ENCODE results near the gene ABHD8.
"Not testable (repeated sequence)": the region's sequence is repeated elsewhere in the genome, so short reads cannot be mapped to it uniquely, and the experiment has no call there.

The ABHD8 gene

DNA sequence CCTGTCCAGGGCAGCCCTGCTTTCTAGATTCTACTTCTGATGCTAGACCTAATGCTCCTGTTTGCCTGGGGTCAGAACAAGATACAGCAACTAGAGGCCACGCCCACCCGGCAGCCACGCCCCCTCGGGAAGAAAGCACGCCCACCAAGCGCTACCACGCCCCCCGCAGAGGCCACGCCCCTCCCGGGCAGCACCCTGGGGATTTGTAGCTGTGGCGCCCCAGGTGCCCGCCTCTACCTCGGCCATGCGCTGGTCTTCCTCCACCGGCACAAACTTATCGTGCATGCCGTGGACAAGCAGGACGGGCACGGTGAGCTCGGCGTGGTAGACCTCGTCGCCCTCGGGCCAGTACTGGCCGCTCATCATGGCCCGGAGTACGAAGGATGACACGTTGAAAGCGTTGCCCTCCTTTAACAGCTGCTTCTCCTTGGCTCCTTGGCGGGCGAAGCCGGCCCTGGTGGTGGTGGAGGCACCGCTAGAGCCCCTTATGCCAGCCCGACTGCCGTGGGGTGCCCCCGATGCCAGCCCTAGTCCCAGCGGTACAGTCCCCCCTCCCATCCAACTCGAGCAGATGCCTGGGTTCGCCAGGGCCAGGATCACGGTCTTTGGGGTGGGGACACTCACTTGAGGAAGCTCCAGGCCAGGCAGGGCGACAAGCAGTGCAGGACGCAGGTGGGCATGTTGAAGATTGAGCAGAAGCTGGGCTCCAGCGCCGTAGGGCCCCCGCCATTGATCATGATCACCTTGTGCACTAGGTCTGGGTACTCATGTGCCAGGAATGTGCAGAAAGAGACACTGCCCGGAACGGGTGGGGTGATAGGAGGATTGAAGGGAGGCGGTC lies 9.0 kb downstream of the ABHD8 start:
- peak in 1 of 2 experiments; percentile 48 for DNase-seq

DNA sequence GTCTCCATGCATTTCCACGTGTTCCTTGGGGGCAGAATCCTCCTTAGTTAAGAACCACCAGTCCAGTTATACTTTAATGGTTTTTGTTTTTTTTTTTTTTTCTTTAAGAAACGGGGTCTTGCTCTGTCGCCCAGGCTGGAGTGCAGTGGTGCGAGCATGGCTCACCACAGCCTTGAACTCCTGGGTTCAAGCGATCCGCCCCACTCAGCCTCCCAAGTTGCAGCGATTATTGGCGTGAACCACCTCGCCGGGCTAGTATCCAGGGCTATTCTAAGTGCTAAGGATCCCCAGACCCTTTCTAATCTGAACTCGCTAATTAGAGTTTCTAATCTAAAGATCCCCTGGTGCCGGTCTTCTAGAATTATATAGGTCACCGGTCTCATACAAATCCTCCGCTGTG lies 9.6 kb downstream of the ABHD8 start:
- DNase-seq, result no peak

DNA sequence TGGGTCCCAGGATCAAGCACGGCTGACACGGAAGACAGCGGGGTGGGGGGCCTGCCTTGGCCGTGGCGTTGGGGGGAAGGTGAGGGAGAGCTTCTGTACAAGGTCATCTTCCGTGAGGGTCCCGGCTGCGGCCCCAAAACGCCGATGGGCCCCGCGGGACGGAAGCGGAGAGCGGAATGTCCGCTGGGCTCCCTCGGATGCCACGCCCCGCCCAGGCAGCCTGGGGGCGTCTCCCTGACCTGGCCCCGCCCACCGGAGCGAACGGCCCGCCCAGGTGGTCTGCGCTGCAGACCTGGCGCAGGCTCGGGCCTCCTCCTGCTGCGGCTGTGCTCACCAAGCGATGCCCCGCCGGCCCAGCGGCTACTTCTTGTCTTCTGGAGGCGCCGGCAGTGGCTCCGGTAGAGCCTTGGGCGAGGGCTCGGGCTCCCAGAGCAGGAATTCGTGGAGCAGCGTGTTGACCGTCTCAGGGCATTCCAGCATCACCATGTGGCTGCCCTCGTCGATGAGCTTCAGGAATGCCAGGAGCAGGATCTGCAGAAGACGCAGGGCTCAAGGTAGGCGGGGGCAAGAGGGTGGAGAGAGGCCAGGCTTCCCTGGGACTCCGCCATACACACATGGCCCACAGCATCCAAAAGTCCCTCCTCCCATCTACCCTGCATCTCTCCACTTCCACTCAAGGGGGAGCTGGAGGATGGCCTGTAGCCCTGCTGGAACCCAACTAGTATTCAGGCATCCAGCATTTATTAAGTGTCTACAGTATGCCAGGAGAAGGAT lies 10.7 kb downstream of the ABHD8 start:
- peak; percentile 75 to 79 for DNase-seq

DNA sequence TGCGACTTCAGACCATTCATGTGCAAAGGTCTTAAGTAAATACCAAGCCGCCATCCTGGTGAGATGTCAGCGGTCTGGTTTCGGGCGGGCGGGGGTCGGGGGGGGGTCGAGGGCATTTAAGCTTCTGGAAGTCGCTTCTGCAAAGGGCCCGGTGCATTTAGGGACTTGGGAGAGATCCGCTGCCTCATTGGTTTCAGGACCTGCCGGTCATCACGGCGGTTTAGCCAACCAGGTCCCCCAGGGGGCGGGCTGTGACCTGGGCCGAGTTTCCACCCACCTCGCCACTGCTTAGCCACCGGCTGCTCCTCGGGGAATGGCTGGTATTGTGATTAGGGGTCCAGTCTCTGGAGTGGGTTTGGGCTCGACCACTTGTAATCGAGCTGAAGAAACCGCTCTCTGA lies 13.7 kb downstream of the ABHD8 start:
- peak; percentile 7 to 72 for DNase-seq

DNA sequence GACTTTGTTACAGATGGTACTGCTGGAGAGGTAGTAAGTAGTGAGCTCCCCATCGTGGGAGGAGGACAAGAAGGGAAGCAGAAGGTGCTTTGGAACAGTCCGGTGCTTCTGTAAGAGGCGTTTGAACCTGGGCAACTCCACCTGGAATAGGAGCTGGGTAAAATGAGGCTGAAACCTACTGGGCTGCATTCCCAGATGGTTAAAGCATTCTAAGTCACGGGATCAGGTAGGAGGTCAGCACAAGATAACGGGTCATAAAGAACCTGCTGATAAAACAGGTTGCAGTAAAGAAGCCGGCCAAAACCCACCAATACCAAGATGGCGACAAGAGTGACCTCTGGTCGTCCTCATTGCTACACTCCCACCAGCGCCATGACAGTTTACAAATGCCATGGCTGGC lies 16.5 kb downstream of the ABHD8 start:
- DNase-seq, result no peak

DNA sequence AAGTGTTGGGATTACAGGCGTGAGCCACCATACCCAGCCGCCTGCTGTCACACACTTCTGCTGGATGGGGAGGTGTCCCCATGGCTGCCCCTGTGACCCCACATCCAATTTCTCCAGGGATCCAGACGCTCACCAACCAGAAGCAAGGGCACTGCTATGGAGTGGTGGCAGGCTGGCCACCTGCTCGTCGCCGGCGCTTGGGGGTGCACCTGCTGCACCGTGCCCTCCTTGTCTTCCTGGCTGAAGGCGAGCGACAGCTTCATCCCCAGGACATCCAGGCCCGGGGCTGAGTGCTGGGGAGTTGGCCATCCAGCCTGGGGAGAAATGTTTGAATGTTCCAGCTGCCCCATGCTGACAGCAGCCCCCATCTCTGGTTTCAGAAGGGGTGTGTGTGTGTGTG lies 17.0 kb downstream of the ABHD8 start:
- no peak for DNase-seq

DNA sequence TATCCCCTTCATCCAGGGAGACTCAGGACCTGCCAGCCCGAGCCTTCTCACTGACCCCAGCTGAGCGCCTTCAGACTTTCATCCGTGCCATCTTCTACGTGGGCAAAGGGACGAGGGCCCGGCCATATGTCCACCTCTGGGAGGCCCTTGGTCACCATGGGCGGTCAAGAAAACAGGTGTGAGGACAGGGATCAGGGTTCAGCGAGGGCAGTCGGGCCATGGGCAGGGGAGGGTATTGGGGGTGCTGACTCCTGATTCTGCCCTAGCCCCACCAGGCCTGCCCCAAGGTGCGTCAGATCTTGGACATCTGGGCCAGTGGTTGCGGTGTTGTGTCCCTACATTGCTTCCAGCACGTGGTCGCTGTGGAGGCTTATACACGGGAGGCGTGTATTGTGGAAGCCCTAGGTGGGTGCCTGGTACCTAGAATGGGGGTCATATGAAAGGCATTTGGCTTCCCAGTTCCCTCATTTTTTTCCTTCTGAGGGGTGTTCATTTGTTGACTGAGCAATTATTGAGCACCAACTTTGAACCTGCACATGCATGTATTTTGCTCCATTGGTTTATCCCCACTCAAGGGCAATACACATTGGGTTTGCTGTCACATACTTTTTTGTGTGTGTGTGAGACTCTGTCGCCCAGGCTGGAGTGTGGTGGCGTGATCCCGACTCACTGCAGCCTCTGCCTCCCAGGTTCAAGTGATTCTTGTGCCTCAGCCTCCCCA lies 17.6 kb downstream of the ABHD8 start:
- no peak for DNase-seq

DNA sequence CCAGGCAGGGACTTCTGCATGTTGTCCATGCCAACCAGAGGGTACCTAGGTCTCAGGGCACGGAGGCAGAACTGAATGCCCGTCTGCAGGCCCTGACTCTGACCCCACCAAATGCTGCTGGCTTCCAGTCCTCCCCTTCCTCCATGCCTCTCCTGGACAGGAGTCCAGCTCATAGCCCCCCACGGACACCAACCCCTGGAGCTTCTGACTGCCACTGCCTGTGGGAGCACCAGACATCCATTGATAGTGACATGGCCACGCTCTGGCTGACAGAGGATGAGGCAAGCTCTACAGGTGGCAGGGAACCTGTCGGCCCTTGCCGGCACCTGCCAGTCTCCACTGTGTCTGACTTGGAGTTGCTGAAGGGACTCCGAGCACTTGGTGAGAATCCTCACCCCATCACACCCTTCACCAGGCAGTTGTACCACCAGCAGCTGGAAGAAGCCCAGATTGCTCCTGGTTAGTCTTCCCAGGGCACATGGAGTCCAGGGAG lies 19.7 kb downstream of the ABHD8 start:
- no peak for DNase-seq

DNA sequence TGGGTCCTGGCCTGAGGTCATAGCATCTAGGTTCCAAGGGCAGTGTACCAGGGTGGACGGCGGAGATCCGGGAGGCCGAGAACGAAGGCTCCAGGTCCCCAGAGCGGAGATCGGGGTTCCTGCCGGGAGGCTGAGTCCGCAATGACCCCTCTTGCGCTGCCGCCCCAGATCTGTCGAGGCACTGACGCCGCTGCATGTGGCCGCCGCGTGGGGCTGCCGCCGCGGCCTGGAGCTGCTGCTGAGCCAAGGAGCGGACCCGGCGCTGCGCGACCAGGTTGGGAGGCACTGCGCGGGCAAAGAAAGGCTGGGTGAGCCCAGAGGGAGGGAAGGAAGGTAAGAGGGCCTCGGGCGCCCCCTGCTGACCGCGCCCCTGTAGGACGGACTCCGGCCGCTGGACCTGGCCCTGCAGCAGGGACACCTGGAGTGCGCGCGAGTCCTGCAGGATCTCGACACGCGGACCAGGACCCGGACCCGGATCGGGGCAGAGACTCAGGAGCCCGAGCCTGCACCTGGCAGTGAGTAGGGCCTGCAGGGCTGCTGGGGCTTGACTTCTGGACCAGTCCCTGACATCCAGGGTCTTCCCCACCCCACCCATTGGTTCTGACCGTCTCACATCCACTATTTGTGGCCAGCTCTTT lies 20.6 kb downstream of the ABHD8 start:
- DNase-seq, result peak; percentile 36 to 87

DNA sequence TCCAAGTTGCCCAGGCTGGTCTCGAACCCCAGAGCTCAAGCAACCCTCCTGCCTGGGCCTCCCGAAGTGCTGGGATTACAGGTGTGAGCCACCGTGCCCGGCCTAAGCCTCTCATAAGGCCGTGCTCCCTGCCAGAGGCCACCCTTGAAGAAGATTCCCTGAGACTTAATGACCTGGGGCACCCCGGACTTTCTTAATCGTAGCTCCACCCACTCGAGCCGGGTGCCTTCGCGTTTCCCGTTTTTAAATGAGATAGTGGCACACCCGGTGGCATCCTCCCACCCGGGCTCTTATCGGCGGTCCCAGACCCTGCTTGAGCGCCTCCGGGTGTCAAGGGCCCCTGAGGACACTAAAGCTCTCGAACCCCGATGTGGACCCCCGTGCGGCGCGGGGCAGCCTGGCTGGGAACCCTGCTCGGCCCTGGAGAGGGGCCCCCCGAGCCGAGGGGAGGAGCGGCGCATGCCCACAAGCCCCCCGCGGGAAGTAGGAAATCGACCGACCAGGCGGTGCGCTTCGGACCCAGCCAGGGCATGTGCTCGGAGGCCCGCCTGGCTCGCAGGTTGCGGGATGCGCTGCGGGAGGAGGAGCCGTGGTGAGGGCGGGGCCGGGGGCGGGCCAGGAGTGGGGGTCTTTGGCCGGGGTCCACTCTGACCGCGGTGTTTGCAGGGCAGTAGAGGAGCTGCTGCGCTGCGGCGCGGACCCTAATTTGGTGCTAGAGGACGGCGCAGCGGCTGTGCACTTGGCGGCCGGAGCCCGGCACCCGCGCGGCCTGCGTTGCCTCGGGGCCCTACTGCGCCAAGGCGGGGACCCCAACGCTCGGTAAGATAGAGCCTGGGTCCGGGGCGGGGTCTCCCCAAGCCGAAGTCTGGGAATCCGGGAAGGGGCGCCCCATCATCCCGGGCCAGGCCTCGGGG lies 21.6 kb downstream of the ABHD8 start, which contains the start of gene ANKLE1:
TSS of gene ANKLE1 (plus strand) at position 511 of the 914 bp plus-strand sequence. CDS start at position 531, 20 bp downstream.
- peak in 1 of 2 experiments; percentile 22 for DNase-seq

DNA sequence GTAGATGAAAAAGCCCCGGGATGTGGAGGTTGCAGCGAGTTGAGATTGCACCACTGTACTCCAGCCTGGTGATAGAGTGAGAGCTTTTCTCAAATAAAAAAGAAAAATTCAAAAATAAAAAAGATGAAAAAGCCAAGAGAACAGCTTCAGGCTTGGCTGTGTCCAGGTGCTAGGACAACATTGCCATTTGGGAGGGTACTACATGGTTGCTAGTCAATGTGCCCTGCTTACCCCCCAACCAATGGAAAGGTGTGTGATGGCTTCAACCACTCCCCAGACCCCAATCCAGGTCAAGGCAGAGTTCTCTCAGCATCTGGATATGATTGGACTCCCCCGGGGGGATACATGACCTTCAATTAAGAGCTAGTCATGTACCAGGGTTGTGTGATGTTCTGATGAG lies 23.8 kb downstream of the ABHD8 start:
- DNase-seq, result no peak

DNA sequence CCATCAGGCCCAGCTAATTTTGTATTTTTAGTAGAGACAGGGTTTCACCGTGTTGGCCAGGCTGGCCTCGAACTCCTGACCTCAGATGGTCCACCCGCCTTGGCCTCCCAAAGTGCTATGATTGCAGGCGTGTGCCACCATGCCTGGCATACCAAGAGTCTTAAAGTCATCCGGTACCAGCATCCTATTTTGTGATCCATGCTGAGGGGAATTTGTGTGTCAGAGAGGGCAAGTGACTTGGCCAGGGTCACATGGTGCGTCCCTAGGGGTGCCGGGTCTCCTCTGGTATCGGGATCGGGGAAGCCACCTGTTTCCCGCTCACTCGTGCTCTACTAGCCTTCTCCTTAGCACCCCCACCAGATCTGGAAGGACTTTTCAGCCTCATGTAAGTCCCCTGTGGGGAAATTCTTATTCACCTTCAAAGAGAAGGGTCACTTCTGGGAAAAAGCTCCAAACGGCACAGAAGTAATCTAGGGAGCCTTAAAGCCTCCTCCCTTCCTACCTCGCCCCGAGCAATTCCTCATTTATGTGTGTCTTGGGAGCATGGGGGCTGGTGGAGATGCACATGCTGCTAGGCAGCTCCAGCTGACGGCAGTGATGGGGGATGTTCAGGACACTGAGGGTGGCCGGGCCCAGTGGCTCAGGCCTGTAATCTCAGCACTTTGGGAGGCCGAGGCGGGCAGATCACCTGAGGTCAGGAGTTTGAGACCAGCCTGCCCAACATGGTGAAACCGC lies 27.6 kb downstream of the ABHD8 start:
- no peak for DNase-seq

DNA sequence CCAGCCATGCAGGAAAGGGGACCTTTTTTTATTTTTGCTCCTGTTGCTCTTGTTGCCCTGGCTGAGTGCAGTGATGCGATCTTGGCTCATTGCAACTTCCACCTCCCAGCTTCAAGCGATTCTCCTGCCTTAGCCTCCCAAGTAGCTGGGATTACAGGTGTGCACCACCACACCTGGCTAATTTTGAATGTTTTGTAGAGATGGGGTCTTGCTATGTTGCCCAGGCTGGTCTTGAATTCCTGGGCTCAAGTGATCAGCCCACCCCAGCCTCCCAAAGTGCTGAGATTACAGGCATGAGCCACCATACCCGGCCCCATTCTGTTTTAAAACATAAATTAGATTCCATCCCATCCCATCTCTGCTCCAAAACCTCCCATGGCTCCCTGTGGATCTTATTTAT lies 28.3 kb downstream of the ABHD8 start:
- not testable (repeated sequence) for DNase-seq

DNA sequence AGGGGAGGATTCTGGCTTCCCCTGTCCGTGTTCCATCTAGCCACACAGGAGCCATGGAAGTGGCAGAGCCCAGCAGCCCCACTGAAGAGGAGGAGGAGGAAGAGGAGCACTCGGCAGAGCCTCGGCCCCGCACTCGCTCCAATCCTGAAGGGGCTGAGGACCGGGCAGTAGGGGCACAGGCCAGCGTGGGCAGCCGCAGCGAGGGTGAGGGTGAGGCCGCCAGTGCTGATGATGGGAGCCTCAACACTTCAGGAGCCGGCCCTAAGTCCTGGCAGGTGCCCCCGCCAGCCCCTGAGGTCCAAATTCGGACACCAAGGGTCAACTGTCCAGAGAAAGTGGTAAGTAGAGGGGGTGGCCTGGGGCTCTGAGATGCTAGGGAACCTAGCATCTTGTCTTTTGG lies 34.5 kb downstream of the ABHD8 start:
- no peak for DNase-seq

DNA sequence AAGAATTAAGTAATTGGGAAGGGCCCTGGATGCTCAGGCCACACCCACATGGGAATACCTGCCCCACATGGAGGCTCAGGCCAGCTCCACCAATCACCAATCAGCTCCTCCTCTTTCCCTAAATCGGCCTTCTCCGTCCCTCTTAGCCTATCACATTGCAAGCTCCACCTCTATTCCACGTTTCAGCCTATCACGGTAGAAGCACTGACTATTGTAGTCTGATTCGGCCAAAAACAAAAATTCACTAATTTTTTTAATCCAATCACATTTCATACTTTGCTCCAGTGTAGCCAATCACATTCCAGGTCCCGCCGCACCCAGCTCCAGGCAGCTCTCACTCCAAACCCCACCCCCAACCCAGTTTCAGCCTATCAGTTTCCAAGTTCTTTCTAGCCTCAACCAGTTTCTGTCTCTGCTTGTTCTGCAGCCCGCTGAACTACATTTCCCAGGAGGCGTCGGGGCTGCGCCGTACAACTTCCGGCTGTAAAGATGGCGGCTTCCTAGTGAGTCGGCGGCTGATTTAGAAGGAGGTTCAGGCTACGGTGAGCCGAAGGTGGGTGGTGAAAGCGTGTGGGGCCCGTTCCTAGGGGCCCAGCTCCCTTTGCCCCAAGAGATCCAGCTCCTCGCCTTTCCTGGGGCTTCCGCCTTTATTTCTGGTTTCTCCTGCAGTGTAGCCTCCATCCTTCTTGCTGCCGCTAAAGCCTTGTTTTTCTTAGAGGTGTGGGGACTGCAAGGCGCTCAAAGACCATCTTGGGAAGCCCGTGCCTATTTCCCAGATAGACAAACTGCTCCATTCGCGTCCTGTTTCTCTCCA lies 36.0 kb downstream of the ABHD8 start, which contains the start of gene BABAM1:
TSS of gene BABAM1 (plus strand) at position 469 of the 814 bp plus-strand sequence. CDS start 1,364 bp downstream, outside the sequence.
- DNase-seq, result peak; percentile 98 to 99

DNA sequence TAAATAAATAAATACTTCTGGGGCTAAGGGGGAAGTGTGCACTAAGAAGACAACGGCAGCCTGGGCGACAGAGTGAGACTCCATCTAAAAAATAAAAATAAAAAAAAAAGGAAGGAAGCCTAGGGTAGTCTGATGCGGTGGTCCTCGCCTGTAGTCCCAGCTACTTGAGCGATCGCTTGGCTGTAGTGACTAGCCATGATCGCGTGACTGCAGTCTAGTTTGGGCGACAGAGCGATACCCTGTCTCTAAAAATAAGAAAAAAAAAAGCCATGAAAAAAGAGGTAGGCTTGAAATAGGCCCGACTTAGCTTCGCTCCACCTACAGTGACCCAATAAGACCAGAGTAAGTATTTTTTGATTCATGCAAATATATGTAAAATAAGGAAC lies 36.6 kb downstream of the ABHD8 start:
- DNase-seq, result no peak

DNA sequence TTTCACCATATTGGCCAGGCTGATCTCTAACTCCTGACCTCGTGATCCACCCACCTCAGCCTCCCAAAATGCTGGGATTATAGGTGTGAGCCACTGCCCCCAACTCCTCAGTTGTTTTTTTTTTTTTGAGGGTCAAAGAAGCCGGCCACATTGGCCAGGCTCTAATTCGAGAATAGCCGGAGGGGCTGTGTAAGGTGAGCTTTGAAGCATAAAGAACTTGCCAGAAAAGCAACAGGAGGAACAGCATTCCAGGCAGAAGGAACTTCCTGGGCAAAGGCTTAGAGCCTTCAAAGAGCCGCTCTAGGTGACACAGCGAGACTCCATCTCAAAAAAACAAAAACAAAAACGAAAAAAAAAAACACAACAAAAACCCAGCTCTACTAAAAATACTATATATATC lies 37.2 kb downstream of the ABHD8 start:
- DNase-seq, result no peak

DNA sequence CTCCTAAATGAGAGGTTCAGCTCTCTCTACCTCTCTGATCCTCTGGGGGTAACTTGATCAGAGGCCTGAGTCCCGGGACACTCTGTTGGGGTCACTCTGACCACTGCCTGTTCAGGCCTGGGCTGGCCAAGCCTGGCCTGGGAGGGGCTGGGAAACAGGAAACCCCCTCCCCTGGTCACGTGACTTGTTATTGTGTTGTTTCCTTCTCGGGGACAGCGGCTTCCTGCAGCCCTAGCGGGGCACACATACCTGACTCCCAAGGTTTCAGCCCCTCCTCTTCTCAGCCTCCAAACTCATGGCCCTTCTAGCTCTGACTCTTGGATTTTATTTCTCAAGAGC lies 38.6 kb downstream of the ABHD8 start, which contains the start of gene USHBP1:
TSS of gene USHBP1 (minus strand) at position 105 of the 339 bp plus-strand sequence. CDS start 446 bp downstream, outside the sequence.
- no peak for DNase-seq
